Right atrium auricular region (tissue), 2 donors: Measurements from ENCODE around the gene SPATC1L. TPM values are rescaled to one million over a fixed set of nuclear protein-coding genes. Genes with fewer than 3 reads are reported as not detected.

Experiments
- DNase-seq: peaks from one replicate; pipeline ENCODE4 v3.0.0-alpha.2; 2019; ENCODE audit warnings: low spot score
- H3K27ac ChIP-seq, 2 donors: fragments of 200-600 bp; sonication (generic); 1 replicate in 1 of 2; 2 replicates in 1 of 2; pipeline ENCODE4 v1.5.1; 2016 to 2019
- H3K27me3 ChIP-seq, 2 donors: fragments of 200-600 bp; sonication (generic); one replicate each; pipeline versions ENCODE4 v1.5.1 to v1.6.0; 2017 to 2019
- H3K36me3 ChIP-seq: fragments of 200-600 bp; sonication (generic); one replicate; pipeline ENCODE4 v1.5.1; 2016
- H3K4me1 ChIP-seq, 2 donors: fragments of 200-600 bp; sonication (generic); one replicate each; pipeline versions ENCODE4 v1.5.1 to v1.6.0; 2017 to 2019
- H3K4me3 ChIP-seq, 2 donors: fragments of 200-600 bp; sonication (generic); 1 replicate in 1 of 2; 2 replicates in 1 of 2; pipeline ENCODE4 v1.5.1; 2017 to 2019; ENCODE audit warnings: mild to moderate bottlenecking in 1 of 2, moderate library complexity in 1 of 2
- H3K9me3 ChIP-seq, 2 donors: fragments of 200-600 bp; sonication (generic); one replicate each; pipeline ENCODE4 v1.5.1; 2019
- total RNA-seq, 2 donors: library from RNA; depleted of rRNA; stranded (reverse); fragments of >200 nt; gene quantifications; one replicate each; pipeline ENCODE4 v1.1.0, GENCODE V29; 2016
- TF ChIP-seq, protein P1 (sequence below), 2 donors: fragments of 200-600 bp; sonication (generic); IDR thresholded peaks; one replicate each; pipeline ENCODE4 v1.5.1; 2019; ENCODE audit warnings: antibody characterized with exemption in 2 of 2

Gene SPATC1L
- total RNA-seq, 2 donors from 2014 or later = 8.7 to 12.5 TPM

DNA sequence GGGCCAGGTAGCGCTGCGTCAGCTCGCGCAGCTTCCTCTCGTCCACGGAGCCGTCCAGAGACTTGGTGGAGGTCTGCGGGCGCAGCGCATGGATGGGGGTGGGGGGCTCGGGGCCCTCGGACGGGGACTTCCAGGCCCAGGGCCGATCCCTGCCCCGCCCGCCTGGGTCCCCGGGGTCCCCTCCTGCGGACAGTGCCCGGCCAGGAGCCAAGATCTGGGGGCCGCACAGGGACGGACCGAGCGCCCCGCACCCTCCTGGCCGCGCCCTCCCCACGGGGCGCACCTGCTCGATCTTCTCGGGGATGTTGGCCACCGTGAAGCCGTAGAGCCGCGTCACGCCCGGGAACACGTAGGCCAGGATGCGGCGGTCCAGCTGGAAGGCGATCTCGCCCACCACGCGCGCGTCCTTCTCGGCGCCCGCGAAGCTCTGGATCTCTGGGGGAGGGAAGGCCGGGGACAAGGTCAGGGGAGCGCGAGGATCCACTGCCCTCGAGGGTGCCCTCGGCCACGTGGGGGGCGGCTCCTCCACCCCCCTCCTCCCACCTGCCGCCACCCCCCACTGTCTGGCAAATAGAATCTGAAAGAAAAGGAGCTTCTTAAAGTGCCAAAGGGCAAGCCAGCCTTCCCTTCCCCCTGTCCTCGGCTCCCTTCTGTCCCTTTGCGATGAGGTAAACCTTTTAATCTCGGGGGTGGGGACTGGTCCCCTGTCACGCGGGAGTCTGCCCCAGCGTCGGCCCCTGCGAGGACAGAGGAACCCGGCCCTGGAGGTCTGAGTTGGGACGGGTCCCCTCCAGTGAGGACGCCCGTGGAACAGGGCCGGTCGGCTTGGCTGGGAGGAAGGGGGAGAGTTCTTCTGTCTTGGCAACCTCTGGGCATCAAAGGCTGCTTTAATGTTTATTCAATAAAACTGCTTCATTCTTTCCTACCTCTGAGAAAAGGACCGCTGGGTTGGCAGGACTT is 22.3 kb downstream of the SPATC1L start:
- no peak for DNase-seq
- Histone ChIP-seq H3K4me3 (no peak overlapping the region), H3K27me3 (no peaks in the 10 kb centered on the region), H3K9me3 (no peaks in the 10 kb centered on the region), H3K27ac (no peak overlapping the region), H3K36me3 (no peaks in the 10 kb centered on the region), H3K4me1 (no peaks in the 10 kb centered on the region)
- TF ChIP-seq, protein P1, sequence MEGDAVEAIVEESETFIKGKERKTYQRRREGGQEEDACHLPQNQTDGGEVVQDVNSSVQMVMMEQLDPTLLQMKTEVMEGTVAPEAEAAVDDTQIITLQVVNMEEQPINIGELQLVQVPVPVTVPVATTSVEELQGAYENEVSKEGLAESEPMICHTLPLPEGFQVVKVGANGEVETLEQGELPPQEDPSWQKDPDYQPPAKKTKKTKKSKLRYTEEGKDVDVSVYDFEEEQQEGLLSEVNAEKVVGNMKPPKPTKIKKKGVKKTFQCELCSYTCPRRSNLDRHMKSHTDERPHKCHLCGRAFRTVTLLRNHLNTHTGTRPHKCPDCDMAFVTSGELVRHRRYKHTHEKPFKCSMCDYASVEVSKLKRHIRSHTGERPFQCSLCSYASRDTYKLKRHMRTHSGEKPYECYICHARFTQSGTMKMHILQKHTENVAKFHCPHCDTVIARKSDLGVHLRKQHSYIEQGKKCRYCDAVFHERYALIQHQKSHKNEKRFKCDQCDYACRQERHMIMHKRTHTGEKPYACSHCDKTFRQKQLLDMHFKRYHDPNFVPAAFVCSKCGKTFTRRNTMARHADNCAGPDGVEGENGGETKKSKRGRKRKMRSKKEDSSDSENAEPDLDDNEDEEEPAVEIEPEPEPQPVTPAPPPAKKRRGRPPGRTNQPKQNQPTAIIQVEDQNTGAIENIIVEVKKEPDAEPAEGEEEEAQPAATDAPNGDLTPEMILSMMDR (IDR thresholded peaks at IDR 0.05) = no peak

DNA sequence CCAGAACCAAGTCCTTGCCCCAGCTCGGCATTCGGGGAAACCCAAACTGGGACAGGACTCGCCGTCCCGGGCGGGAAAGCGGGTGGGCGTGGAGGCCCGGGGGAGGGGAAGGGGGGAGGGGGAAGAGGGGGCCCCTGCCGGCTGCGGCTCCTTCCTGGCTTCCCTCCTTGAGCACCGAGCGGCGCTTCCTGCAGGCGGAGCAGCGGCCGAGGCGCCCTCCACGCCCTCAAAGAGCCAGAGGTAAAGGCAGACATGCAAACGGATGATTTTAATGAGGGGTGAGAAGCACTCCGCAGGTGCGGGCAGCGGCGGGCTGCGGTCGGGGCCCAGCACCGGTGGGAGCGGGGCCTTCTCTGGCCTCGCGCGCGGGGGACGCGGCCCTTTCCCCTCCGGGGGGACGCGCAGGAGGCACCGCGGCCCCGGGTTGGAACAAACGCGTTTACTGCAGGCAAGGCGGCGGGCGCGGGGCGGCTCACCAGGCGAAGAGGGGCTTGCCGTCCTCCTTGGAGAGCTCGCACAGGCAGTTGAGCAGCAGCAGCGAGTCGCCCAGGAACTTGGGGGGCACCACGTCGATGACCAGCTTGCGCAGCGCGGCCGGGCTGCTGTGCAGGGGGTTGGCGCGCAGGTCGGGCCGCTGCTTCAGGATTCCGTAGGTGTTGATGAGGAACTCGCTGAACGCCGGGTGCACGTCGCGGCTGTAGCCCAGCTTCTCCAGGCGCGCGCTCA is 23.2 kb downstream of the SPATC1L start:
- H3K27ac ChIP-seq = no peak overlapping the region
- no peaks in the 10 kb centered on the region for H3K4me1 ChIP-seq
- no peaks in the 10 kb centered on the region for H3K9me3 ChIP-seq
- no peaks in the 10 kb centered on the region for H3K36me3 ChIP-seq
- DNase-seq = no peak
- TF ChIP-seq, protein P1 (IDR thresholded peaks at IDR 0.05) = no peak
- no peaks in the 10 kb centered on the region for H3K27me3 ChIP-seq
- no peak overlapping the region for H3K4me3 ChIP-seq

DNA sequence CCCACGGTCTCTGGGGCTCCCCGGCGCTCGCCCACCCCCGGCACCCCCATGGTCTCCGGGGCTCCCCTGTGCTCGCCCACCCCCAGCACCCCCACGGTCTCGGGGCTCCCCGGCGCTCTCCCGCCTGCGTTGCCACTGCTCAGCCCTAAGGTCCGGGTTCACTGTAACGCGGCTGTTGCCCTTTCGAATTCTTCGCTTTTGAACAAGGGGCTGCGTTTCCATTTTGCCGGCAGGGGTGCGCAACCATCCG is 23.7 kb downstream of the SPATC1L start:
- H3K4me3 ChIP-seq = no peak overlapping the region
- TF ChIP-seq, protein P1 (IDR thresholded peaks at IDR 0.05) = no peak
- no peaks in the 10 kb centered on the region for H3K27me3 ChIP-seq
- no peaks in the 10 kb centered on the region for H3K9me3 ChIP-seq
- no peaks in the 10 kb centered on the region for H3K4me1 ChIP-seq
- H3K27ac ChIP-seq = no peak overlapping the region
- H3K36me3 ChIP-seq = no peaks in the 10 kb centered on the region
- DNase-seq = no peak

DNA sequence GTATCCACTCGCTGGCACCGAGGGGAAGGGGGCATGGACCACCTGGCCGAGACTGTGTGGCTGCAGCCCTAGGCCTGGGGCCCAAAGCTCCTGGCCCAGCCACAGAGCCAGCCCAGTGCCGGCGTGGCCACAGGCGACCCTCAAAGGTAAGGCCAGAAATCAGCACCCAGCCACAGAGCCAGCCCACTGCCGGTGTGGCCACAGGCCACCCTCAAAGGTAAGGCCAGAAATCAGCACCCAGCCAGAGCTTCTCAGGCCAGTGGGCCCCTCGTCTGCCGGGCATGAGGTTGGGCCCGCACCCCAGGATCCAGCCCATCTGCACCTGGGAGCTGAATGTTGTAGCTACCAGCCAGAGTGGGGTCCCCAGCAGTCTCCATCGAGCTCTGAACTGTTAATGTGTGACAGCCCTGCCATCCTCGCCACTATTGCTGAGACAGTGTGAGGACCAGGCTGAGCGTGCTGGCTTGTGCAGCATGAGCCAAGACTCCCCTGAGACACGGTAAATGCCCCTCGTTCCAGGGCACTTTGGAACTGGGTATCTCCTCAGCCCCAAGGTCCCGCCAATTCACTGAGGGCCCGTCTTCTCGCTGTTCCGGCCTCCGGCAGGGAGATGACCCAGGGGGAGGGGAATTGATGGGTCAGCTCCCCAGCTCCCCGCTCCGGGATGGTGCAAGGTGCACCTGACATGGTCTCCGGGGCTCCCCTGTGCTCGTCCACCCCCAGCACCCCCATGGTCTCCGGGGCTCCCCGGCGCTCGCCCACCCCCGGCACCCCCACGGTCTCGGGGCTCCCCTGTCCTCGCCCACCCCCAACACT is 24.2 kb downstream of the SPATC1L start:
- TF ChIP-seq, protein P1 (IDR thresholded peaks at IDR 0.05) = no peak
- no peak for DNase-seq
- no peaks in the 10 kb centered on the region for H3K36me3 ChIP-seq
- no peak overlapping the region for H3K4me3 ChIP-seq
- no peak overlapping the region for H3K27ac ChIP-seq
- H3K9me3 ChIP-seq = no peaks in the 10 kb centered on the region
- no peaks in the 10 kb centered on the region for H3K27me3 ChIP-seq
- no peaks in the 10 kb centered on the region for H3K4me1 ChIP-seq

DNA sequence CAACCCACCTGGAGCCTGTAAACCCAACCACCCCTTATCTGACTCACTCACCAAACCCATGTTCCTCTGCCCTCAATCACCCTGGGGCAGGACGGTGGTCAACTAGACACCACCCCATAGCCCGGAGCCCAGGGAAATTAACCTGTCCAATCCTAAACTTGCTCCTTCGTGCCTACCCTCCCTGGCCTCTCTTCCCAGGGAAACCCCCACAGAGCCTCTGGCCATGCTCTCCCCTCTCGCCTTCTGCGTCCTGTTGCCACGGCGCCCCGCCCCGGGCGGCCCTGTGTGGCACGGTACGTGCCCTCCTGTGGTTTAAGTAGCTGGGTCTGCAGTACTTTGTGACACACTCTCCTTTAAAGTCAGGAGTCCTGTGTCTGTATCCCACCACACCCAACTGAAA is 24.9 kb downstream of the SPATC1L start:
- no peaks in the 10 kb centered on the region for H3K27me3 ChIP-seq
- H3K36me3 ChIP-seq = no peaks in the 10 kb centered on the region
- no peak for DNase-seq
- no peaks in the 10 kb centered on the region for H3K4me1 ChIP-seq
- H3K9me3 ChIP-seq = no peaks in the 10 kb centered on the region
- no peak overlapping the region for H3K27ac ChIP-seq
- H3K4me3 ChIP-seq = no peak overlapping the region
- TF ChIP-seq, protein P1 (IDR thresholded peaks at IDR 0.05) = no peak
